ENCODE results near the gene ACP6. TPM values are rescaled to one million over a fixed set of nuclear protein-coding genes. Genes with fewer than 3 reads are reported as not detected.

ACP6 gene
- total RNA-seq (2022; extraction: Qiagen RNA extraction) = 14.3 to 23.3 TPM (median 21.8 TPM) in 5 replicates

GRCh38 chr1:147670319-147671001 is at the start of gene ACP6:
ACP6 (minus strand) TSS chr1:147670524; CDS start chr1:147670048, 476 bp downstream.

Other genes with a start within 250 kb of the ACP6 start
- 3.7 to 6.8 TPM (median 4.9 TPM) in 5 replicates for gene BCL9, start 129.0 kb downstream of the ACP6 start, total RNA-seq (2022; extraction: Qiagen RNA extraction)
- gene GJA5, start 90.1 kb upstream of the ACP6 start, total RNA-seq (2022; extraction: Qiagen RNA extraction) = 0.02 to 0.07 TPM in 2 of 5 replicates, not detected in the others
- not detected in 5 replicates for gene GJA8, start 232.3 kb upstream of the ACP6 start, total RNA-seq (2022; extraction: Qiagen RNA extraction)